Measurements from ENCODE around the gene KIFC3. TPM values are rescaled to one million over a fixed set of nuclear protein-coding genes. Genes with fewer than 3 reads are reported as not detected.
"Not testable (repeated sequence)": the region's sequence is repeated elsewhere in the genome, so short reads cannot be mapped to it uniquely, and the experiment has no call there.

The KIFC3 gene
- total RNA-seq, 4 donors from 2014 or later = 28.2 to 76.8 (median 46.6) TPM

- H3K27ac ChIP-seq (replicated peaks in 1 of 4) = no peak overlapping the region
- peaks cover 0 to 10% (median 0%) of the 10 kb centered on the region in 4 donors for H3K27me3 ChIP-seq
- H3K9me3 ChIP-seq = no peaks in the 10 kb centered on the region
- no peak overlapping the region for H3K4me3 ChIP-seq
- no peak for DNase-seq (ENCODE audit: extremely low spot score)
- intact Hi-C loops (cut with DNase I) = loop anchor here (10.0 kb wide), 1 partner anchor 139 kb away; no protein-coding TSS in a partner anchor
- no peaks in the 10 kb centered on the region for H3K36me3 ChIP-seq
- WGBS = 81% methylated on average over 8 of the region's 8 CpGs
- no peaks in the 10 kb centered on the region for H3K4me1 ChIP-seq
- TF ChIP-seq POLR2A (IDR thresholded peaks at IDR 0.05; ENCODE audit: low read depth) (no peak), EP300 (IDR thresholded peaks at IDR 0.05) (no peak), POLR2AphosphoS5 (IDR thresholded peaks at IDR 0.05) (no peak), CTCF (IDR thresholded peaks at IDR 0.05) (no peak)
Observed at GRCh38 chr16:57713596-57713995, 88.7 kb downstream of the KIFC3 start.

- not testable (repeated sequence) for H3K27me3 ChIP-seq; H3K4me1 ChIP-seq; H3K4me3 ChIP-seq; H3K36me3 ChIP-seq; H3K27ac ChIP-seq (replicated peaks in 1 of 4); DNase-seq (ENCODE audit: extremely low spot score); H3K9me3 ChIP-seq
- intact Hi-C loops (cut with DNase I) = loop anchor here (10.0 kb wide), 1 partner anchor 138 kb away; no protein-coding TSS in a partner anchor
- 80% methylated on average over 6 of the region's 6 CpGs for WGBS
Observed at GRCh38 chr16:57712569-57712968, 89.7 kb downstream of the KIFC3 start.

- Histone ChIP-seq H3K27me3 (no peaks in the 10 kb centered on the region), H3K27ac (replicated peaks in 1 of 4) (no peak overlapping the region), H3K4me3 (no peak overlapping the region), H3K36me3 (no peaks in the 10 kb centered on the region), H3K9me3 (no peaks in the 10 kb centered on the region), H3K4me1 (no peaks in the 10 kb centered on the region)
- DNase-seq (ENCODE audit: extremely low spot score) = no peak
- intact Hi-C loops (cut with DNase I) = loop anchor here (10.0 kb wide), 1 partner anchor 137 kb away; no protein-coding TSS in a partner anchor
- TF ChIP-seq EP300 (IDR thresholded peaks at IDR 0.05) (no peak), POLR2AphosphoS5 (IDR thresholded peaks at IDR 0.05) (no peak), CTCF (IDR thresholded peaks at IDR 0.05) (no peak), POLR2A (IDR thresholded peaks at IDR 0.05; ENCODE audit: low read depth) (no peak)
- 98% methylated on average over 3 of the region's 3 CpGs for WGBS
Observed at GRCh38 chr16:57711993-57712392, 90.3 kb downstream of the KIFC3 start.

GRCh38 chr16:57711346-57711745 is 90.9 kb downstream of the KIFC3 start:
- WGBS = 83% methylated on average over 5 of the region's 5 CpGs
- DNase-seq (ENCODE audit: extremely low spot score) = no peak
- no peaks in the 10 kb centered on the region for H3K27me3 ChIP-seq
- H3K36me3 ChIP-seq = no peaks in the 10 kb centered on the region
- intact Hi-C loops (cut with DNase I) = loop anchor here (10.0 kb wide), 1 partner anchor 137 kb away; no protein-coding TSS in a partner anchor
- no peaks in the 10 kb centered on the region for H3K4me1 ChIP-seq
- H3K9me3 ChIP-seq = no peaks in the 10 kb centered on the region
- H3K27ac ChIP-seq (replicated peaks in 1 of 4) = no peak overlapping the region
- TF ChIP-seq POLR2A (IDR thresholded peaks at IDR 0.05; ENCODE audit: low read depth) (no peak), EP300 (IDR thresholded peaks at IDR 0.05) (no peak), CTCF (IDR thresholded peaks at IDR 0.05) (no peak), POLR2AphosphoS5 (IDR thresholded peaks at IDR 0.05) (no peak)
- H3K4me3 ChIP-seq = no peak overlapping the region

GRCh38 chr16:57709663-57710062 is 92.6 kb downstream of the KIFC3 start:
- TF ChIP-seq EP300 (IDR thresholded peaks at IDR 0.05) (no peak), CTCF (IDR thresholded peaks at IDR 0.05) (no peak), POLR2A (IDR thresholded peaks at IDR 0.05; ENCODE audit: low read depth) (no peak), POLR2AphosphoS5 (IDR thresholded peaks at IDR 0.05) (no peak)
- Histone ChIP-seq H3K27me3 (no peaks in the 10 kb centered on the region), H3K4me3 (no peak overlapping the region), H3K27ac (replicated peaks in 1 of 4) (no peak overlapping the region), H3K9me3 (no peaks in the 10 kb centered on the region), H3K4me1 (no peaks in the 10 kb centered on the region), H3K36me3 (no peaks in the 10 kb centered on the region)
- 87% methylated on average over 3 of the region's 3 CpGs for WGBS
- intact Hi-C loops (cut with DNase I) = loop anchor here (10.0 kb wide), 1 partner anchor 135 kb away; no protein-coding TSS in a partner anchor
- no peak for DNase-seq (ENCODE audit: extremely low spot score)

Small RNA genes within 50 kb of the gene (small RNA-seq; reads per million reads assigned to genes)
- gene MIR6772 (0 to 0.84 (median 0.08) reads per million in 3 donors), gene RNU6-20P (0 reads per million in 3 donors)

Other genes with a start within 250 kb of the KIFC3 start
- 10 to 100 TPM; 17.4 to 21.4 (median 19.1) TPM for gene ADGRG1, start 173.9 kb downstream of the KIFC3 start, total RNA-seq
- 1 to 10 TPM; 2.0 to 9.6 (median 3.7) TPM for gene ADGRG3, start 134.2 kb downstream of the KIFC3 start, total RNA-seq
- under 1 TPM in 2 of 4 donors, not detected in 2; under 0.01 to 0.17 TPM for gene DRC7, start 107.7 kb downstream of the KIFC3 start, total RNA-seq
- 10 to 100 TPM; 10.4 to 16.9 (median 15.3) TPM for gene KATNB1, start 66.7 kb downstream of the KIFC3 start, total RNA-seq
- gene CNGB1, start 168.6 kb upstream of the KIFC3 start, total RNA-seq = under 1 TPM; under 0.01 to 0.97 (median 0.31) TPM
- 10 to 100 TPM in 2 of 4 donors, 1 to 10 TPM in 2; 7.1 to 20.9 (median 12.8) TPM for gene ZNF319, start 198.2 kb upstream of the KIFC3 start, total RNA-seq
- 10 to 100 TPM; 31.5 to 51.1 (median 33.3) TPM for gene USB1, start 198.9 kb upstream of the KIFC3 start, total RNA-seq
- gene MMP15, start 223.3 kb upstream of the KIFC3 start, total RNA-seq = 10 to 100 TPM in 2 of 4 donors, 1 to 10 TPM in 2; 3.8 to 16.3 (median 8.7) TPM